Coronary artery (tissue), 2 donors: Measurements from ENCODE around the gene ZNF469.
"Not testable (repeated sequence)": the region's sequence is repeated elsewhere in the genome, so short reads cannot be mapped to it uniquely, and the experiment has no call there.

Experiments
- DNase-seq: peaks from one replicate; pipeline ENCODE4 v3.0.0-alpha.2; 2017; ENCODE audit warnings: low spot score
- H3K27ac ChIP-seq, 2 donors: fragments of 200-600 bp; sonication (generic); one replicate each; pipeline ENCODE4 v1.5.1; 2016 to 2019
- H3K4me3 ChIP-seq: fragments of 200-600 bp; sonication (generic); 2 replicates; pipeline ENCODE4 v1.5.1; 2016; ENCODE audit warnings: mild to moderate bottlenecking, moderate library complexity
- CTCF ChIP-seq: fragments of 200-600 bp; sonication (generic); IDR thresholded peaks from one replicate; pipeline ENCODE4 v1.5.1; 2019; ENCODE audit warnings: antibody characterized with exemption

ZNF469 gene

DNA sequence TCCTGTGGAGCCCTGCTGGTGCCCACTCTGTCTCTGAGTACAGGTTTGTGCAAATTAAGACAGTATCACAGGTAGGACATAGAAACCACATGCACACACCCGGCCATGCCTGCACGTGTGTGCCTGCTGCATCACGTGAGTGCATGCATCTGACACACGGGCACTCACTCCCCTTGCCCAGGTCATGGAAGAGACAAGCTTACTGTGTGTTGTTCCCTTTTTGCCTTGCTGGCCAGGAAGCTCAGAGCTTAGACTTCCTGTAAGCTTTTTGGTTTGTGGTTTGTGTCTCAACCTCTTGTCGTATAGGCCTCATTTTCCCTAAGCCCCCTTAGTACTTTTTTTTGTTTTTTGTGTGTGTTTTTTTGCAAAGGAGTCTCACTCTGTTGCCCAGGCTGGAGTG, 25.0 kb downstream of the ZNF469 start:
- Histone ChIP-seq H3K4me3 (no peak overlapping the region), H3K27ac (no peak overlapping the region)
- DNase-seq: no peak
- no peak for TF ChIP-seq CTCF

DNA sequence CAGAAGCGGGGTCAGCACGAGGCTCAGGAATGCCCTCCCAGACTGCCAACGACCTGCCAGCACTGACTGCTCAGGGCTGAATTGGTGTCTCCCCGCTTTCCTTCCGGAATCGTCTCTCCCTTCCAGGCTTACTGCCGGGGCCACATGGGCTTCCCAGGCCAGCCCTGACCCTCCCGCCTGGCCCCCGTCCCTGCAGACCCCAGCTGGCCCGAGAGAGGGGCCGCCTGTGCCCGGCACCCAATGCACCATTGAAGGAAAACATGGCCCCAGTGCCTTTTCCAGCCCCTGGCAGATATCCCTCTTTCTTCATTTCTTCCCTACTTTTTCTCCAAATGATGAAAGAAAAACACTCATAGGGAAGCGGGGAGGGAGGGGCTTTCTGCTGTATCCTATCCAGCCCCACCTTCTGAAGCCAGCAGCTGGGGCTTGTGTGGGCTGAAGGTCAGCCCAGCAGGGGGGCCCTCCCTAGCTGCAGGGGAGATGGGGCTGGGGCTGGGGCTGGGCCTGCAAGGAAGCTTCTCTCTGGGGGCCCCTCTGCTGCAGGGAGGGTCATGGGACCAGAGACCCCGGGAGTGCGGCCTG, 25.9 kb downstream of the ZNF469 start:
- H3K4me3 ChIP-seq: no peak overlapping the region
- H3K27ac ChIP-seq: no peak overlapping the region
- no peak for TF ChIP-seq CTCF
- no peak for DNase-seq

DNA sequence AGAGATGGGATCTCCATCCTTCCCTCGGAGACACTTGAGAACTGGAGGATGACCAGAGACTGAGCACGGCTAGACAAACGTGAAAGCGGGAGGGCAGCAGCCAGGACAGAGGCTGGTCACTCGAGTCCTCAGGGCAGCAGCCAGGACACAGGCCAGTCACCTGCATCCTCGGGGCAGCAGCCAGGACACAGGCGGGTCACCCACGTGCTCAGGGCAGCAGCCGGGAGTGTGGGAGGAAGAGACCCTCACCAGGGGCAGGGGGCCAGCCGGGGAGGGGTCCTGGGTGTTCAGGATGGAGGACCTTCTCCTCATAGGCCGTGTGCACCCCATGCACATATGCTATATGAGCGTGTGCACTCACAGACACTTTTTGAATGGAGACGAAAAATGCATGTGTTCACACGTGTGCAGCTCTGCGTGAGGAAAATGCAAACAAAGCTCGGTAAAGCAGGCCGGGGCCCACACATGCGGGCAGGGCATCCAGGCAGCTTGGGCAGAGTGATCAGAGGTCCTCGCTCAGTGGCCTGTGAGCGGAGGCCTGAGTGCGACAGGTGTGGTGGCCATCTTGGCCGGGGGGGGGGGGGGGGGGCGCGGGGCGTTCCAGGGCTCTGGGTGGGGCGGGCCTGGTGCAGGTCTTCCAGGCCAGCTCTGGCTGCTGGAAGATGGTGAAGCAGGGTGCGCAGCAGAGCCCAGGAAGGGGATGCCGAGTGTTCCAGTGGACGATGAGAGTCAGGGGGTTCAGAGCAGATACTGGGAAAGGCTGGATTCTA, 26.7 kb downstream of the ZNF469 start:
- DNase-seq: no peak
- TF ChIP-seq CTCF: no peak

DNA sequence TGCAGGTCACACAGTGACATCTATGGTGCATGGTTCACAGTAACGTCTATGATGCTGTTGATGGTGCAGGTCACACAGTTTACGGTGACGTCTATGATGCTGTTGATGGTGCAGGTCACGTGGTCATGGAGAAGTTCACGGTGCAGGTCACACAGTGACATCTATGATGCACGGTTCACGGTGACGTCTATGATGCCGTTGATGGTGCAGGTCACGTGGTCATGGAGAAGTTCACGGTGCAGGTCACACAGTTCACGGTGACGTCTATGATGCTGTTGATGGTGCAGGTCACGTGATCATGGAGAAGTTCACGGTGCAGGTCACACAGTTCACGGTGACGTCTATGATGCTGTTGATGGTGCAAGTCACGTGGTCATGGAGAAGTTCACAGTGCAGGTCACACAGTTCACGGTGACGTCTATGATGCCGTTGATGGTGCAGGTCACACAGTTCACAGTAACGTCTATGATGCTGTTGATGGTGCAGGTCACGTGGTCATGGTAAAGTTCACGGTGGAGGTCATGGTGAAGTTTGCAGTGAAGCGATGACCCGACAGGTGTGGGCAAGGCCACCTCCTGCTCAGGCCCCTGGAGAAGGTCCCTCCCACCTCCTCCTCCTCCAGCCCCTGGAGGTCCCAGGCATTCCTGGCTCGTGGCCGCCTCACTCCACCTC, 27.7 kb downstream of the ZNF469 start:
- not testable (repeated sequence) for H3K4me3 ChIP-seq, H3K27ac ChIP-seq, DNase-seq

More for the DNA sequence above, 26.7 kb downstream of the ZNF469 start:
- no peak overlapping the region for H3K4me3 ChIP-seq
- no peak overlapping the region for H3K27ac ChIP-seq

DNA sequence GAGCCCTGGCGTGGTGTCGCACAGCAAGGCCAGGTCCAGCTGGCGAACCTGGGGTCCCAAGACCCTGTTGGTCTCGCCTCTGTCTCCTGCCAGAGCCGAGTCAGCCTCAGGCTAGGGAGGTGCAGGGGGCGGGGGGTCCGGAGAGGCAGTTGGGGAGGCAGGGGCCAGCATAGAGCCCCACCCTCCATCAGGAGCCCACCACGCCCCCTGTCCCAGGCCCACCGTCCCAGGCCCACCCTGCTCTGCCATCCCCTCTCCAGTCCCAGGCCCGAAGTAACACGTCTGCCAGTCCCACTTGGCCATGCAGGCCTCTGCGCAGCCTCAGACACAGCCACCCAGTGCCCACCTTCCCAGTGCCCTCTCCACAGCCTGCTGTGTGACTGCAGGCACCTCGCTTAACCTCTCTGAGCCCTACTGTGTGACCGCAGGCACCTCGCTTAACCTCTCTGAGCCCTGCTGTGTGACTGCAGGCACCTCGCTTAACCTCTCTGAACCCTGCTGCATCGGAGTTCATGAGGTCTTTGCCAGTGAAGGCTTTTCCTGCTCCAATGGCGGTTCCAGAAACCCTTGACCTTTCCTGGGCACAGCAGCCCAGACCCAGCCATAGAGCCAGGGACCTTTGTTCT, 29.3 kb downstream of the ZNF469 start:
- no peak for TF ChIP-seq CTCF
- H3K4me3 ChIP-seq: no peak overlapping the region

GRCh38 chr16:88412766-88413165, 30.0 kb downstream of the ZNF469 start:
- TF ChIP-seq CTCF: no peak
- H3K4me3 ChIP-seq: no peak overlapping the region
- DNase-seq: no peak

More for the DNA sequence above, 29.3 kb downstream of the ZNF469 start:
- no peak overlapping the region for H3K27ac ChIP-seq
- DNase-seq: no peak

GRCh38 chr16:88413231-88413630, 30.5 kb downstream of the ZNF469 start:
- no peak for TF ChIP-seq CTCF
- H3K4me3 ChIP-seq: no peak overlapping the region
- H3K27ac ChIP-seq: no peak overlapping the region
- no peak for DNase-seq

More at GRCh38 chr16:88412766-88413165, 30.0 kb downstream of the ZNF469 start:
- H3K27ac ChIP-seq: no peak overlapping the region
